ENCODE results near the gene ICA1. TPM values are rescaled to one million over a fixed set of nuclear protein-coding genes. Genes with fewer than 3 reads are reported as not detected.

Gene ICA1
- total RNA-seq (2016; rRNA removed; fragmentation: Illumina TruSeq; extraction: Trizol): 0.29 TPM in 1 of 2 replicates, not detected in the other
- total RNA-seq (2016; cell fraction: cytosol; rRNA removed; fragmentation: Illumina TruSeq; extraction: Trizol; ENCODE audit: low read depth): not detected in 2 replicates
- 0.24 and 0.68 TPM in 2 replicates for total RNA-seq (2016; cell fraction: insoluble cytoplasmic fraction; rRNA removed; fragmentation: Illumina TruSeq; extraction: Trizol)
- 0.09 TPM in 1 of 2 replicates, not detected in the other for total RNA-seq (2016; cell fraction: membrane; rRNA removed; fragmentation: Illumina TruSeq; extraction: Trizol)
- 1.2 TPM in 1 of 2 replicates, not detected in the other for total RNA-seq (2016; cell fraction: nucleus; rRNA removed; fragmentation: Illumina TruSeq; extraction: Trizol)
- polyA plus RNA-seq (2011; rRNA removed): not detected in 2 replicates
- not detected in 2 replicates for polyA plus RNA-seq (2011; cell fraction: cytosol; rRNA removed)
- not detected in 2 replicates for polyA plus RNA-seq (2011; cell fraction: nucleus; rRNA removed)
- polyA plus RNA-seq (2012): not detected in 2 replicates
- polyA plus RNA-seq (2016; cell fraction: cytosol; fragmentation: Illumina TruSeq; extraction: Trizol; ENCODE audit: low read depth): not detected in 2 replicates
- polyA plus RNA-seq (2016; cell fraction: insoluble cytoplasmic fraction; fragmentation: Illumina TruSeq; extraction: Trizol; ENCODE audit: low read depth): not detected in 2 replicates
- polyA plus RNA-seq (2016; cell fraction: membrane; fragmentation: Illumina TruSeq; extraction: Trizol; ENCODE audit: low read depth): 0.14 TPM in 1 of 2 replicates, not detected in the other
- not detected in 2 replicates for polyA plus RNA-seq (2016; cell fraction: nucleus; fragmentation: Illumina TruSeq; extraction: Trizol; ENCODE audit: insufficient read depth, low read depth)
- 1.7 TPM in 1 of 2 replicates, not detected in the other for polyA minus RNA-seq (2011; rRNA and poly(A)+ RNA removed; ENCODE audit: low replicate concordance)
- not detected in 2 replicates for polyA minus RNA-seq (2011; cell fraction: cytosol; rRNA and poly(A)+ RNA removed)
- not detected in 2 replicates for polyA minus RNA-seq (2011; cell fraction: nucleus; rRNA and poly(A)+ RNA removed)
- percentile 6 among the genes with signal in this experiment for Bru-seq, nascent RNA
- percentile 10 among the genes with signal in this experiment for BruChase-seq, experiment 1, labeled RNA remaining after a 6-hour chase
- BruChase-seq, experiment 2, labeled RNA remaining after a 2-hour chase: percentile 8 among the genes with signal in this experiment
- long read RNA-seq, experiment 1: 0 reads
- long read RNA-seq, experiment 2, partial matches to known transcripts: 0 of 1 reads
- long read RNA-seq, experiment 2, other reads (novel, unspliced or antisense): 0 of 1 reads

DNA sequence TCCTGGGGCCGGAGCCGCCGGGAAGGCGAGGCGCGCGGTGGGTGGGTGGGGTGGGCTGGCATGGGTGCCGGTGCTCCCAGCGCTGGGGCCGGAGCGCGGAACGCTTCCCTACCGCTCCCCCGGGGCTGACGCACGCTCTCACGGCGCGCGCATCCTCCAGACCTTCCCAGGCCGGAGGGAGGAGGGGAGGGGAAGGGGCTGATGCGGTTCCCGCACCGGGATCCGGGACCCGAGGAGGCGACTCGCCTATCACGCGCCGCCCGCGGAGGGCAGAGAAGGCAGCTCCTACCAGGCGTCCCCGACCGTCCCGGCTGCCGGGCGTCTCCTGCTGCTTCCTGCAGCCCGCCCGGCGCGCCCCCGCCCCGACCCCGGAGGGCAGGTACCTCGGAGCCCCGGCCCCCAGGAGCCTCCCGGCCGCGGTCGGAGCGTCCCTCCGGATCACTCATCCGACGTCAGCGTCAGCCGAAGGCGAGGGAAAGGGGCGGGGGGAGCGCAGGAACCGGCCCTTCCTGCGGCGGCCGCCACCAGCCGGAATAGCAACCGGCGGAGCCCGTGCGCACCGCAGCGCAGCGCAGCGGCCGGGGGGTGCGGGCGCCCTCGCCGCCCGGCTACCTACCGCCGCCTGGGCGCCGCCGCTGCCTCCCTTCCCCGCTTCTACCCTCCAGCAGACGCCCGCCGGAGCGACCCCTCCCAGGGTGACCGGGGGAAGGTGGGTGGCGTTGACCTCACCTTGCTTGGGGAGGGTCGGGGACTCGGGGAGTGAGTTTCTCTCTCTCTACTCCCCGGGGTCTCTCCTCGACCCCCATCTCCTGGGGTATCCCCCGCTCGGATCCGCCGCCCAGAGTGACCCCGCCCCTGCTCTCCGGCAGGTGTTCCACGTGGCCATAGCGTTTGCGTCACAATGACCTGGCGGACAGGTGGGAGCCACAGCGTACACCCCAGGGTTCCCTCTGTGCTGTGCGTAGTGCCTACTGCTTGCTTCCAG, at the start of gene ICA1:
TSS of gene ICA1 (minus strand) at position 457 of the 985 bp plus-strand sequence. CDS start 26,241 bp downstream, outside the sequence.
- POLR2A ChIA-PET: no interaction called here
- Histone ChIP-seq H3K9ac (ENCODE audit: insufficient read depth, low read depth, low read length) (no peak within 1 kb of the TSS), H3K4me2 (ENCODE audit: low read depth, low read length) (peak within 1 kb of the TSS; percentile 71), H3K9me3 (ENCODE audit: low read length) (no peaks in the 10 kb centered on the region), H3K27me3 (ENCODE audit: control insufficient read depth in 1 of 2, insufficient read depth in 2 of 2, low read length in 2 of 2) (peaks cover 4 to 22% of the 10 kb centered on the region in 2 experiments; a peak in 3 of 5 replicates), H3K36me3 (replicated peaks in 1 of 2; ENCODE audit: control insufficient read depth in 1 of 2, insufficient read depth in 2 of 2, low read length in 2 of 2) (no peaks in the 10 kb centered on the region), H3K27ac (ENCODE audit: extremely low read length, insufficient read depth, low read length) (no peak within 1 kb of the TSS), H3K79me2 (ENCODE audit: insufficient read depth, low read length) (no peaks in the 10 kb centered on the region), H4K20me1 (ENCODE audit: insufficient read depth, low read length) (no peaks in the 10 kb centered on the region), H2AFZ (ENCODE audit: low read length) (no peak within 1 kb of the TSS), H3K4me1 (ENCODE audit: insufficient read depth, low read length) (no peaks in the 10 kb centered on the region), H3K4me3 (replicated peaks in 1 of 3; ENCODE audit: insufficient read depth in 1 of 3, low read depth in 2 of 3, low read length in 3 of 3) (peak within 1 kb of the TSS; percentile 38 to 68 (median 54); a peak in 5 of 6 replicates)
- intact Hi-C loops (cut with micrococcal nuclease; ENCODE audit: unreplicated experiment): no loop called here
- DNase-seq (ENCODE audit: low spot score): no peak
- CTCF ChIA-PET (ENCODE audit: low intra/inter-chr PET ratio, low total read pairs): no interaction called here
- WGBS (ENCODE audit: low lambda C conversion rate): no CpG with 5 or more reads among the region's 109 CpGs
- peak; percentile 95 for ATAC-seq
- no peak for FAIRE-seq
- in situ Hi-C loops (cut with HindIII; ENCODE audit: extremely low pct_ligation_motif_present, low pct_unique_long_range_greater_than_20kb): no loop called here
- BruUV-seq (replicated peaks): no TSS peak
- TF ChIP-seq, protein P1, sequence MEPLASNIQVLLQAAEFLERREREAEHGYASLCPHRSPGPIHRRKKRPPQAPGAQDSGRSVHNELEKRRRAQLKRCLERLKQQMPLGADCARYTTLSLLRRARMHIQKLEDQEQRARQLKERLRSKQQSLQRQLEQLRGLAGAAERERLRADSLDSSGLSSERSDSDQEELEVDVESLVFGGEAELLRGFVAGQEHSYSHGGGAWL (CRISPR knock-in tag; IDR thresholded peaks at IDR 0.05): 0 out of 2 replicates have a peak, but pooled peaks have one; percentile 20
- TF ChIP-seq, protein P2, sequence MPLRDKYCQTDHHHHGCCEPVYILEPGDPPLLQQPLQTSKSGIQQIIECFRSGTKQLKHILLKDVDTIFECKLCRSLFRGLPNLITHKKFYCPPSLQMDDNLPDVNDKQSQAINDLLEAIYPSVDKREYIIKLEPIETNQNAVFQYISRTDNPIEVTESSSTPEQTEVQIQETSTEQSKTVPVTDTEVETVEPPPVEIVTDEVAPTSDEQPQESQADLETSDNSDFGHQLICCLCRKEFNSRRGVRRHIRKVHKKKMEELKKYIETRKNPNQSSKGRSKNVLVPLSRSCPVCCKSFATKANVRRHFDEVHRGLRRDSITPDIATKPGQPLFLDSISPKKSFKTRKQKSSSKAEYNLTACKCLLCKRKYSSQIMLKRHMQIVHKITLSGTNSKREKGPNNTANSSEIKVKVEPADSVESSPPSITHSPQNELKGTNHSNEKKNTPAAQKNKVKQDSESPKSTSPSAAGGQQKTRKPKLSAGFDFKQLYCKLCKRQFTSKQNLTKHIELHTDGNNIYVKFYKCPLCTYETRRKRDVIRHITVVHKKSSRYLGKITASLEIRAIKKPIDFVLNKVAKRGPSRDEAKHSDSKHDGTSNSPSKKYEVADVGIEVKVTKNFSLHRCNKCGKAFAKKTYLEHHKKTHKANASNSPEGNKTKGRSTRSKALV (CRISPR knock-in tag; IDR thresholded peaks at IDR 0.05): peak; percentile 85
- TF ChIP-seq, protein P3, sequence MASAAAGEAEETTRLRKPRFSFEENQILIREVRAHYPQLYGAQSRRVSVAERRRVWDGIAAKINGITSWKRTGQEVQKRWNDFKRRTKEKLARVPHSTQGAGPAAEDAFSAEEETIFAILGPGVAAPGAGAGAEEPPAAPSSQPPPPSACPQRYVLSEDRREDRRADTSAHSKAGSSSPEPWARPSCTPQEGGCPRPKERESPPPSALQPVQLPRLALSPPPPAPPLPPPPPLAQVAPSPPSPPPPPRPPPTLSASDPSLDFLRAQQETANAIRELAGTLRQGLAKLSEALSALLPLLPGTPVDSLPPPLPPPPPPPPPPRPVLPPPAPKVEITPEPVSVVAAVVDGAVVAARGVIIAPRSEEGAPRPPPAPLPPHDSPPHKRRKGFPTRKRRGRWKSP (CRISPR knock-in tag; IDR thresholded peaks at IDR 0.05): peak; percentile 67
